Endothelial cell of umbilical vein (primary cell): ENCODE data around the gene PLPPR3. TPM values are rescaled to one million over a fixed set of nuclear protein-coding genes. Genes with fewer than 3 reads are reported as not detected.

Experiments used
- BruUV-seq: library from RNA; stranded (reverse); fragments of 400-500 nt; replicated peaks from 2 replicates; lab custom pipeline; 2021; lab: Mats Ljungman, UMichigan
- CTCF ChIA-PET: fragments of 300-600, 350-600 bp; sonication (Branson Sonifier 250); formaldehyde crosslinking; loops from one replicate; lab custom pipeline; 2021; ENCODE audit warnings: antibody characterized with exemption, inconsistent platforms; lab: Charles Lee
- POLR2A ChIA-PET: fragments of 300-600, 350-600 bp; sonication (Branson Sonifier 250); formaldehyde crosslinking; loops from one replicate; lab custom pipeline; 2021; ENCODE audit warnings: antibody characterized with exemption, inconsistent platforms; lab: Charles Lee
- DNase-seq: peaks from one replicate; pipeline ENCODE4 v3.0.0-alpha.2; 2011; ENCODE audit warnings: low read depth, low spot score
- FAIRE-seq: peaks from 2 replicates; lab custom pipeline; 2011; peaks lifted over from hg19 to GRCh38; lab: Jason Lieb, UNC
- H2AFZ ChIP-seq: 2 replicates; pipeline ENCODE4 v1.6.0; 2012; ENCODE audit warnings: low read depth, low read length, control low read depth, inconsistent platforms
- H3K27ac ChIP-seq: 2 replicates; pipeline ENCODE4 v1.5.1; 2011; ENCODE audit warnings: low read depth, mild to moderate bottlenecking, control low read depth, low read length, moderate library complexity; ENCODE audit not compliant: insufficient read depth
- H3K27me3 ChIP-seq, 2 experiments: 2 replicates each; pipeline versions ENCODE4 v1.6.0 to v1.6.1; 2011; ENCODE audit warnings: low read length in 2 of 2, mixed read lengths in 1 of 2; ENCODE audit not compliant: control insufficient read depth in 2 of 2, insufficient read depth in 2 of 2
- H3K36me3 ChIP-seq, 2 experiments: 2 replicates in 1 of 2; 3 replicates in 1 of 2; pipeline ENCODE4 v1.5.1; 2011; ENCODE audit warnings: low read length in 2 of 2, mild to moderate bottlenecking in 1 of 2, moderate library complexity in 1 of 2; ENCODE audit not compliant: control insufficient read depth in 2 of 2, insufficient read depth in 2 of 2; ENCODE audit errors: extremely low read depth in 1 of 2
- H3K4me1 ChIP-seq: 3 replicates; pipeline ENCODE4 v1.5.1; 2011; ENCODE audit warnings: mild to moderate bottlenecking, low read length; ENCODE audit not compliant: control insufficient read depth, insufficient read depth; ENCODE audit errors: extremely low read depth
- H3K4me2 ChIP-seq: 2 replicates; pipeline ENCODE4 v1.6.1; 2011; ENCODE audit warnings: low read length, control low read depth, mixed read lengths; ENCODE audit not compliant: insufficient read depth
- H3K4me3 ChIP-seq, 3 experiments: fragments of 200-600 bp in 1 of 3; sonication (generic), shearing (Covaris generic) in 1 of 3; replicated peaks in 1 of 3; 2 replicates each; pipeline ENCODE4 v1.5.1; 2011 to 2016; ENCODE audit warnings: control low read depth in 3 of 3, low read length in 3 of 3, mild to moderate bottlenecking in 2 of 3, inconsistent platforms in 1 of 3, low read depth in 1 of 3, moderate library complexity in 1 of 3; ENCODE audit not compliant: insufficient read depth in 1 of 3
- H3K79me2 ChIP-seq: 2 replicates; pipeline ENCODE4 v1.6.0; 2012; ENCODE audit warnings: low read length, inconsistent platforms; ENCODE audit not compliant: control insufficient read depth, insufficient read depth
- H3K9ac ChIP-seq: replicated peaks from 2 replicates; pipeline ENCODE3; 2011; ENCODE audit warnings: low read length, control low read depth; ENCODE audit not compliant: insufficient read depth; ENCODE audit errors: extremely low read depth
- H3K9me1 ChIP-seq: replicated peaks from 3 replicates; pipeline ENCODE4 v1.6.0; 2011; ENCODE audit warnings: mild to moderate bottlenecking, low read length; ENCODE audit not compliant: control insufficient read depth, insufficient read depth; ENCODE audit errors: extremely low read depth
- H3K9me3 ChIP-seq: replicated peaks from 2 replicates; pipeline ENCODE4 v1.5.1; 2012; ENCODE audit warnings: low read length, inconsistent platforms; ENCODE audit not compliant: control insufficient read depth, insufficient read depth
- H4K20me1 ChIP-seq: replicated peaks from 2 replicates; pipeline ENCODE3; 2011; ENCODE audit warnings: mild to moderate bottlenecking, low read length; ENCODE audit not compliant: control insufficient read depth, insufficient read depth; ENCODE audit errors: extremely low read depth
- EZH2 ChIP-seq: IDR thresholded peaks from 2 replicates; pipeline ENCODE4 v1.6.1; 2012; ENCODE audit warnings: borderline replicate concordance, low read depth, mild to moderate bottlenecking, moderate library complexity, low read length, inconsistent platforms; ENCODE audit not compliant: severe bottlenecking
- FOS ChIP-seq: IDR thresholded peaks from 2 replicates; pipeline ENCODE4 v1.6.1; 2011; ENCODE audit warnings: mild to moderate bottlenecking, low read length, moderate library complexity, borderline replicate concordance; ENCODE audit not compliant: insufficient read depth
- GATA2 ChIP-seq: IDR thresholded peaks from 2 replicates; pipeline ENCODE4 v1.7.0; 2011; ENCODE audit warnings: low read depth, mild to moderate bottlenecking, moderate library complexity, mixed read lengths, low read length; ENCODE audit not compliant: insufficient read length, insufficient read depth
- JUN ChIP-seq: IDR thresholded peaks from 2 replicates; pipeline ENCODE4 v1.6.1; 2011; ENCODE audit warnings: borderline replicate concordance, low read depth; ENCODE audit not compliant: insufficient read length, insufficient read depth
- MYC ChIP-seq: IDR thresholded peaks from one replicate; pipeline ENCODE4 v1.6.1; 2011; ENCODE audit warnings: mild to moderate bottlenecking, low read depth, low read length
- POLR2A ChIP-seq: IDR thresholded peaks from 2 replicates; pipeline ENCODE4 v1.6.1; 2012; ENCODE audit warnings: low read depth, mild to moderate bottlenecking, control low read depth, low read length
- POLR2AphosphoS5 ChIP-seq: IDR thresholded peaks from 2 replicates; pipeline ENCODE4 v1.6.1; 2012; ENCODE audit warnings: low read depth, mild to moderate bottlenecking, control low read depth, low read length, moderate library complexity; ENCODE audit not compliant: insufficient read depth
- dilution Hi-C: fragments of 300-500 bp; cut with MboI; formaldehyde crosslinking; loops from one replicate; pipeline ENCODE4 v1.15.0; 2019; ENCODE audit warnings: low sequenced_read_pairs; ENCODE audit not compliant: extremely low pct_ligation_motif_present
- intact Hi-C: fragments of 100-400 bp; cut with micrococcal nuclease; formaldehyde crosslinking; loops from one replicate; pipeline ENCODE4 v1.10.0; 2022
- polyA plus RNA-seq, 4 experiments: library from polyadenylated mRNA; depleted of rRNA in 3 of 4; stranded (reverse) in 3 of 4; unstranded in 1 of 4; fragments of >200 nt; gene quantifications; 2 replicates each; pipeline versions ENCODE4 v1.2.1 to v1.2.3, GENCODE V29; 2011 to 2012; ENCODE audit warnings: missing spikeins in 1 of 4
- total RNA-seq: library from RNA; stranded (reverse); gene quantifications from 2 replicates; pipeline ENCODE4 v1.2.3, GENCODE V29; 2021
- TF ChIP-seq, protein P1 (sequence below): IDR thresholded peaks from 2 replicates; pipeline ENCODE4 v1.6.1; 2011; ENCODE audit not compliant: insufficient read depth, insufficient read length
- TF ChIP-seq, protein P2 (sequence below), 2 donors: IDR thresholded peaks; 1 replicate in 1 of 2; 2 replicates in 1 of 2; pipeline ENCODE4 v1.5.1; 2011; ENCODE audit warnings: low read length in 2 of 2, mild to moderate bottlenecking in 2 of 2, moderate library complexity in 2 of 2, control low read depth in 1 of 2, inconsistent platforms in 1 of 2, low read depth in 1 of 2; ENCODE audit not compliant: insufficient read depth in 1 of 2; ENCODE audit errors: extremely low read depth in 1 of 2

The PLPPR3 gene
- total and polyA plus RNA-seq, 2 donors (not counting 3 experiments of a cell fraction or from before 2014, with no cell fraction given): 1.1 to 1.2 TPM

DNA sequence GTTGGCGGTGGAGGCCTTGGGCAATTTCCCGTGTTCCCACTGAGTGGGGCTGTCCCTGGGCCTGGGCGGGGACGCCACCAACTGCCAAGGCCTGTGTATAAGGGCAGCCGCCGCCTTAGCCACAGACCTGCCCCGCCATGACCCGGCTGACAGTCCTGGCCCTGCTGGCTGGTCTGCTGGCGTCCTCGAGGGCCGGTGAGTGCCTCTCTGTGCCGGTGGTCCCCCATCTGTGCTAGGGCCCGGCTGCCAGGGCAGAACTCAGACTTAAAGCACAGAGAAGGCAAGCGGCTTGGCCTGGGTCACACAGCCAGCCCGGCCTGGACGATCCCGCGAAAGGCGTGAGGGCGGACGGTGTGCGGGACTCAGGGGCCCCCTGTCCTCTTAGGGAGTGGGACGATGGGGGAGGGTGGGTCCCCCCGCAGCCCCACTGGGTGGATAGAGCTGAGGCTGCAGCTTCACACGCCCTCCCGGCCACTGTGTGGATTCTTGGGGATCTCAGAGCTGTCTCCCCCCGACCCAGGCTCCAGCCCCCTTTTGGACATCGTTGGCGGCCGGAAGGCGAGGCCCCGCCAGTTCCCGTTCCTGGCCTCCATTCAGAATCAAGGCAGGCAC lies 6.1 kb upstream of the PLPPR3 start, which contains the start of gene AZU1:
Gene AZU1 (plus strand): TSS at position 128 of the 612 bp plus-strand sequence. CDS start 10 bp downstream, at position 138.
- H3K4me2 ChIP-seq: no peak within 1 kb of the TSS
- intact Hi-C loops (no loop called here), dilution Hi-C loops (no loop called here)
- H4K20me1 ChIP-seq: no peaks in the 10 kb centered on the region
- H2AFZ ChIP-seq: no peak within 1 kb of the TSS
- H3K79me2 ChIP-seq: no peaks in the 10 kb centered on the region
- H3K4me1 ChIP-seq: no peaks in the 10 kb centered on the region
- POLR2A ChIA-PET: no interaction called here
- no peaks in the 10 kb centered on the region for H3K36me3 ChIP-seq
- H3K27ac ChIP-seq: no peak within 1 kb of the TSS
- no peaks in the 10 kb centered on the region for H3K9me1 ChIP-seq
- no peak for FAIRE-seq
- H3K9ac ChIP-seq: no peak within 1 kb of the TSS
- no peak for DNase-seq
- TF ChIP-seq, protein P1, sequence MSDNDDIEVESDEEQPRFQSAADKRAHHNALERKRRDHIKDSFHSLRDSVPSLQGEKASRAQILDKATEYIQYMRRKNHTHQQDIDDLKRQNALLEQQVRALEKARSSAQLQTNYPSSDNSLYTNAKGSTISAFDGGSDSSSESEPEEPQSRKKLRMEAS: no peak
- no peak for TF ChIP-seq MYC
- TF ChIP-seq JUN: no peak
- no peak for TF ChIP-seq GATA2
- TF ChIP-seq EZH2: no peak
- no peak for TF ChIP-seq POLR2AphosphoS5
- TF ChIP-seq POLR2A: no peak
- TF ChIP-seq FOS: no peak
- TF ChIP-seq, protein P2, sequence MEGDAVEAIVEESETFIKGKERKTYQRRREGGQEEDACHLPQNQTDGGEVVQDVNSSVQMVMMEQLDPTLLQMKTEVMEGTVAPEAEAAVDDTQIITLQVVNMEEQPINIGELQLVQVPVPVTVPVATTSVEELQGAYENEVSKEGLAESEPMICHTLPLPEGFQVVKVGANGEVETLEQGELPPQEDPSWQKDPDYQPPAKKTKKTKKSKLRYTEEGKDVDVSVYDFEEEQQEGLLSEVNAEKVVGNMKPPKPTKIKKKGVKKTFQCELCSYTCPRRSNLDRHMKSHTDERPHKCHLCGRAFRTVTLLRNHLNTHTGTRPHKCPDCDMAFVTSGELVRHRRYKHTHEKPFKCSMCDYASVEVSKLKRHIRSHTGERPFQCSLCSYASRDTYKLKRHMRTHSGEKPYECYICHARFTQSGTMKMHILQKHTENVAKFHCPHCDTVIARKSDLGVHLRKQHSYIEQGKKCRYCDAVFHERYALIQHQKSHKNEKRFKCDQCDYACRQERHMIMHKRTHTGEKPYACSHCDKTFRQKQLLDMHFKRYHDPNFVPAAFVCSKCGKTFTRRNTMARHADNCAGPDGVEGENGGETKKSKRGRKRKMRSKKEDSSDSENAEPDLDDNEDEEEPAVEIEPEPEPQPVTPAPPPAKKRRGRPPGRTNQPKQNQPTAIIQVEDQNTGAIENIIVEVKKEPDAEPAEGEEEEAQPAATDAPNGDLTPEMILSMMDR (IDR thresholded peaks at IDR 0.05; ENCODE audit: extremely low read depth in 1 of 2, insufficient read depth in 1 of 2, low read depth in 1 of 2, low read length in 2 of 2): no peak
- H3K9me3 ChIP-seq: no peaks in the 10 kb centered on the region
- no TSS peak for BruUV-seq
- H3K4me3 ChIP-seq: no peak within 1 kb of the TSS
- H3K27me3 ChIP-seq: no peaks in the 10 kb centered on the region
- CTCF ChIA-PET: interaction anchor here (0.6 kb wide), 1 partner anchor 33 kb away, joined by 5 read pairs; no protein-coding TSS in a partner anchor
